Measurements from ENCODE around the gene AK9.

AK9 gene

DNA sequence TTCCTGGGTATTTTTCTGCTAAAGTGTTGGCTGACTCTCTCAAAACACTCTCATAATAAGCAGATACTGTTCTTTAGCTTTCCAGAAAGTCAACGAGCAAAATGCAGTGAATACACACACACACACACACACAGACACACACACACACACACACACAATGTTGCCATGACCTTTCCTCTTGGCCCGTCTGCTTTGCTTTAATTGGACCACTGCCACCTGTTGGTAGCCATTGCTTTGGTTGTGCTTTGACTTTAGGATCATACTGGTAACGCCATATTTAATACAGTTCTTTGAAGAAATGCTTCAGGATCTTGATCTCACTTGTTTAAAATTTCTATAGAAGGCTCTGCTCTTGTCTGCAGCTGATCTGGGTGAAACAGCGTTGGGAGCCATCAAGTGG is 4.5 kb upstream of the AK9 start:
- DNase-seq = peak in 1 of 2 experiments; percentile 13

DNA sequence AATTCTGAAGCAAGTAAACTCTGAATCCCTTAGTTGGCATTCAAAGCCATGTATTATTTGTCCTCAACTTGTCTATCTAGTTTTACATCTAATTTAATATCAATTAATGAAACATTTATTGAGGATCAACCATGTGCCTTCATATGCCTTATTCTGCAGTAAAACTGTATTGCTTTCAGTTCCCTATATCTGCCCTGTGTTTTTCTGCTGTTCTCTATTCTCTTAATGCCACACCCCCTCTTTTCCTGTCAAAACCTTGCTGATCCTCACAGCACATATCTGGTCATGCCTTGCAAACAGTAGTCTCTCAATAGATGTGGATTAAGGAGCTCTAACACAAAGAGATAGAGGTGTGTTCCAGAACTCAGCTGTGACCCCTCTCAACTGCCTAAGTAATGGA is 2.1 kb upstream of the AK9 start:
- DNase-seq = no peak

DNA sequence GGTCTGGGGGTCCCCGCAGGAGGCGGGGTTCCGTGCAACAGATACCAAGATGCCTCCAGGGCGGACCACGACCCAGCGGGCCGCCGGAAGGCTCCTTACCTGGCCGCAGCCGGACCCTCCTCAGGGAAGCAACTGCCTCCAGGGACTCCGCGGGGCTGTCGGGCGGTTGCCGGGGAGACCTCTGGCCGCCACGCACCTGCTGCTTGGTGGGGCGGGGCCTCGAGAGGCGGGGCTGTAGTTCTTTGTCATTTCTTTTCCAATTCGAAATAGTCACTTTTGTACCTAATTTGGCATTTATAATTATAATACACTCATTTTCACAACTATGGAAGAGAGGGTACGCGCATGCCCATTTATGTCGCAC is 647 bp downstream of the AK9 start:
- DNase-seq = peak; percentile 48 to 86

DNA sequence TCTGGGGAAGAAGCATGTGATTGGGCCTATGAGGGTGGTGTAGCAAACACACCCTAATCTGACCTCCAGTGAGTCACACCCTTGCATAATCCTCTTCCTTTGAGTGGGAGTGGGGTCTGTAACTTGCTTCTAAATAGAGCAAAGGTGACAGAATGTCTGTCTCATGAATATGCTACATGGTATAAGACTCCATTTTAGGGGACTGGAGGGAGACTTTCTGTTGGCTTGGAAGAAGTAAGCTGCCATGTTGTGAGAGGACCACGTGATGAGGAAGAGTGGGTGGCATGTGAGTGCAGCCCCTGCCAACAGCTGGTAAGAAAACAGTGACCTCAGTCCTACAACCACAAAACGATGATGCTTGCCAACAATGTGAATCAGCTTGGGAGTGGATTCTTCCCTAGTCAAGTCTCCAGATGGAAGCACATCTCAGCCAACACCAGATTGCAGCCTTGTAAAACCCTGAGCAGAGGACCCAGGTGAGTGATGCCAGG is 3.7 kb downstream of the AK9 start:
- no peak for DNase-seq

DNA sequence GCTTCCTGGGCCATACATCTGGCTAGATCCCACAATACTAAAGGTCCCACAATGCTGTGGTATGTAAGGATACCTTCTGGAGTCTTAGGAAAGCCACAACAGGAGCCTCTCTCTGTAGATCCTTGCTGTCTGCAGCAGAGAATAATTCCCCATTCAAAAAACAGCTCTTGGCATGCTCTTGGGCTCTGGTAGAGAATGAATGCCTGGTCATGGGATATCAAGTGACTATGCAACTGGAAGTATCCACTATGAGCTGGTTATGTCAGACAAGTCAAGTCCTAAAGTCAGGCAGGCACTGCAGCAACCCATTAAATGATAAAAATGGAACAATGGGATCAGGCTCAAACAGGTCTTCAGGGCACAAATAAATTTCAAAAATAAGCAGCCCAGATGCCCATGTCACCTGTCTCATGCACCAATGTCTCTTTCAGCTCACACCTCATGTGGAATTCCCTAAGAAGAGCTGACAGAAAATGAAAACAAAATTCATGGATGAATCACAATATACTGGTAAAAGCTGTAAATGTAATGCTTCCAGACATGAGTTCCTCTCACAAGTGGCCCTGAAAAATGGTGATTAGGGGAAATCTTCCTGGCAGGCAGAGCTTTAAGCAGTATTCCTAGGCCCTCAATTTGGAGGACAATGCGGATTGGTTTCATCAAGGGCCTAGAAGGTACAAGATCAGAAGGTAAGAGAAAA is 4.3 kb downstream of the AK9 start:
- no peak for DNase-seq

GRCh38 chr6:109678661-109679505 is 12.1 kb downstream of the AK9 start:
- DNase-seq = peak; percentile 65 to 72

DNA sequence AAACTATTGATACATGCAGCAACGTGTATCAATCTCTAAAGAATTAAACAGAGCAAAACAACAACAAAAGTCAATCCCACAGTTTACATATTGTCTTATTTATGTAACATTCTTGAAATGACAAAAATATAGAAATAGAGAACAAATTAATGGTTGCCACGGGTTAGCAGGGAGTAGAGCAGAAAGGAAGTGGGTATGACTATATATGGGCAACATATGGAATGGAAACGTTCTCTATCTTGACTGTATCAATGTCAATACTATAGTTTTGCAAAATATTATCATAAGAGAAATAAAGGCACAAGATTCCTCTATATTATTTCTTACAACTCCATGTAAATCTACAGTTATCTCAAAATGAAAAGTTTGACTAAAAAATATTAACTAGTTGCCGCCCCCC is 12.8 kb downstream of the AK9 start:
- DNase-seq = no peak

GRCh38 chr6:109676724-109677123 is 14.3 kb downstream of the AK9 start:
- DNase-seq = no peak

DNA sequence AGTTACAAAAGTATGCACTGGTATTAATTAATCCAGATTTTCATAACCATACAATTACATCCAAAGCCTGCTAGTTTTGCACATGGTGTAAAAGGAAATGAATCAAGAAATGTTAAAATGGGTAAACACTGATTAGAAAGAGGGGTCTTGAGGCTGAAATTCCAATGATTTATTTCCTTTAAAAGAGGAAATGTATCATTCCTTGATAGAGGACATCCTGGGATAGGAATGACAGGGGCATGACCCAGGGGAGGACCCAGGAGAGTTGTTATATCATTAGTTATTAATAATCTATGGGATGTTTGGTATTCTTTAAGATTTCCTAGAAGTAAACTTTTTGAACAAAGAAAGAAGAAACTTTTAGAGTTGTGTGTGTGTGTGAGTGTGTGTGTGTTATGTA is 18.2 kb downstream of the AK9 start:
- DNase-seq = no peak

DNA sequence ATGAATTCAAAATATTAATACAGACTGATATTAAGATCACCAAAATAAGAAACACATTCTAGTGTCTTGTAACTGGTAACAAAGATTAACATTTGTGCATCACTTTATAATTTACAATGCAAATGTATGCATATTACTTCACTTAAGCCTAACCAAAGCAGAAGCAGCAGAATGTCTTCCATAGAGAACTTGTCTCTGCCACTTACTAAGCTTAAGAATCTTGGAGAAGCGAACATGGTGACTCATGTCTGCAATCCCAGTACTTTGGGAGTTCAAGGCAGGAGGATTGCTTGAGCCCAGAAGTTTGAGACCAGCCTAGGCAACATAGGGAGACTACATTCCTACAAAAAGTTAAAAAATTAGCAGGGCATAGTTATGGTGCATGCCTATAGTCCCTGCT is 18.8 kb downstream of the AK9 start:
- no peak for DNase-seq

GRCh38 chr6:109671733-109672132 is 19.3 kb downstream of the AK9 start:
- no peak for DNase-seq

DNA sequence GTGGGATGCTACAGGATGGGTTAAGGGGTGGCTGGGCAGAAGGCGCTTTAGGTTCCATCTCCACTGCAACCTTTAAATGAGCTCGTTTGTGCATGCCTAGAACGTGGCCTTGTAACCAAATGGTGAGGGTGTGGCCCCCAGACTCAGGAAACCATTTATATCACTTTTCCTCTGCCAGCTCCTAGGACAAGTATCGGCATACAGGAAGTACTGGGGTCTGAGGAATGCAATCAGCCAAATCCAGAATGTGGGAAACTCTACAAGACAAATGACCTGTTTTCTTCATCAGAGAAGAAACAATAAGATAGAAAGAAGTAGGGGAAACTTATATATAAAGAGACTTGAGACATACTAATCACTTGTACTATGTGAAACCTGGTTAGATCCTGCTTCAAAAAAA is 21.2 kb downstream of the AK9 start:
- DNase-seq = no peak

- DNase-seq = no peak
Observed at GRCh38 chr6:109662192-109662591, 28.8 kb downstream of the AK9 start.

DNA sequence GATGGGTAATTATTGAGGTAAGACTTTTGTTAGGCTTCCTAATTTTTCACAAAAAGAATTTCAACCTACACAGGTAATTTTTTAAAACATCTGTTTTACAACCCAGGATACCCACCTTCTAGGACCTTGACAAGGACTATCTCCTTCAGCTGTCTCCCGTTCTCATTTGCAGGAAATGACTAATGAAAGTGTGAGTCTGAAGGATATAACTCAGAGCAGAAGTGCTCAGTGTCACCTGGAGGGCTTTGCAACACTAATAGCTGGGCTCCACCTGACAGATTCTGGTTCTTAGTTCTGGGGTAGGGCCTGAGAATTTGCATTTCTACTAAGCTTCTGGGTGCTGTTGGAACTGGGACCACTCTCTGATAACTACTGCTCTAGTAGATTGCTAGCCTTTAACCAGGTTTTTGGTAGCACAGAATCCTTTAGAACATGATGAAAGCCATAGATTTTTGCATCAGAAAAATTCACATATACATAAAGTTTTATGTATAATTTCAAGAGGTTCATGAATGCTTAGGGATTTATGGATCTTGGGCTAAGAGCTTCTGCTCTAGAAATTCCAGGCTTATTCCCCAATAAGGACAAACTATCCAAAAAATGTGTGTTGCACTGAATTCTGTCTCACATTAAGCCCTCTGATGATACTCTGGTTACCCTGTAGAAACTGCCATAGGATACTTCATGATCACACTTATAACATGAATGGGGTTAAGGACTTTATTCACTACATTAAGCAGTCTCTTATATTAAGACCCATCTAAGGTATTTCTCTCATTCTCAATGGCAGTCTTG is 30.3 kb downstream of the AK9 start:
- no peak for DNase-seq

GRCh38 chr6:109655761-109656262 is 35.2 kb downstream of the AK9 start:
- no peak for DNase-seq

DNA sequence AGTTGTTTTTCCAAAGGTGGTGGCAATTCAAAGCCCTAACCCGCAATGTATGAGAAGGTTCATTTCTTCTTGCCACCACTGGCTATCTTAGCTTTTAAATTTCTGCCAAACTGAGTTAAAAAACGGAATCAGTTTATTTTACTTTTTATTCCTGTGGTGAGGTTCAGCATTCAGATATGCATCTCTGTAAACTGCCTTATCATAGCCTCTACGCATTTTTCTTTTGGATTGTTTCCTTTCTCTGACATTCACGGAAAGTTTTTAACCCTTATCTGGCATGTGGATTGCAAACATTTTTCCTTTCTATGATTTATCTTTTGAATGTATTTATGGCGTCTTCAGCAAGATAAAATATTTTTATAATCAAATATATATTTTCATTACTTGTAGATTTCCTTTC is 37.7 kb downstream of the AK9 start:
- no peak for DNase-seq

DNA sequence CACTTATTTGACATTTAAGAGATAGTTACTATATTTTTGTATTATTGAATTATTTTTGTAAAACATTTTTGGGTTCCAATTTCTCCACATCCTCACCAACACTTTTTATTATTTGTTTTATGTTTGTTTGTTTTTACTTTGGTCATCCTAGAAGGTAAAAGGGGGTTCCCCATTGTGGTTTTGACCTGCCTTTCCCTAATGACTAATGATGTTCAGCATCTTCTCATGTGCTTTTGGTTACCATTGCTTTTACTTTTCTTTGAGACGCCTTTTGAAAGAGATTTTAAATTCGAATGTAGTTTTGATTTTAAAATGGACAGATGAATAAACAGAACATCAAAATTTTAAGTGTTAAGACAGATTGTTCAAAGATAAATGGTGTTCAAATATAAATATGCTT is 46.9 kb downstream of the AK9 start:
- no peak for DNase-seq

- DNase-seq = no peak
Observed at GRCh38 chr6:109632405-109632804, 58.6 kb downstream of the AK9 start.

- DNase-seq = no peak
Observed at GRCh38 chr6:109631403-109631802, 59.6 kb downstream of the AK9 start.

GRCh38 chr6:109628158-109629000 is 62.6 kb downstream of the AK9 start:
- DNase-seq = no peak

DNA sequence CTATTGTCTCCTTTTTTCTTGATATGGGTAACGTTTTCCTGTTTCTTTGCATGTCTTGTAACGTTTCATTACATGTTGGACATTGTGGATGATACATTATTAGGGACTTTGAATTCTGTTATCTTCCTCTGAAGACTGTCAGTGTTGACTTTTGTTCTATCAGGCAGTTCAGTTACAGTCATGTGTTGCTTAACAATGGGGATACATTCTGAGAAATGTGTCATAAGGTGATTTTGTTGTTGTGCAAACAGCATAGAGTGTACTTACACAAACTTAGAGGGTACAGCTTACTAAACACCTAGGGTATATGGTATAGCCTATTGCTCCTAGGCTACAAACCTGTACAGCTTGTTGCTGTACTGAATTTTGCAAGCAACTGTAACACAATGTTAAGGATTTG is 64.7 kb downstream of the AK9 start:
- DNase-seq = no peak

DNA sequence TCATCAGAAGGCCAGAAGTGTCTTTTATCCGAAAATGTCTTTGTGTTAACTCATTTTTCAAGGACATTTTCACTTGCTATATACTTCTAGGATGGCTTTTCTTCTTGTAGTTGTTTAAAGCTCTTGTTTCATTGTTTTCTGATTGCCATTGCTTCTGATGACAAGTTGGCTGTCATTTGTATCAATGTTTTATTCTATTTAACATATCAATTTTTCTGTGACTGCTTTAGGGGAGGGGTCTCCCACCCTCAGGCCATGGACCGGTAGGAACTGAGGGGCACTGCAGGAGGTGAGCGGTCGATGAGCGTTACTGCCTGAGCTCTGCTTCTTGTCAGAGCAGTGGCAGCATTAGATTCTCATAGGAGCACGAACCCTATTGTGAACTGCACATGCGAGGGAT is 65.8 kb downstream of the AK9 start:
- no peak for DNase-seq
